ENCODE results near the gene SLC39A9. TPM values are rescaled to one million over a fixed set of nuclear protein-coding genes. Genes with fewer than 3 reads are reported as not detected.

Gene SLC39A9
- total and polyA plus RNA-seq, 7 experiments from 2014 or later: 12.3 to 50.3 (median 34.4) TPM

- POLR2A ChIA-PET: no interaction called here
- Histone ChIP-seq H3K9me3 (ENCODE audit: control insufficient read depth in 2 of 3, low read length in 3 of 3) (no peaks in the 10 kb centered on the region), H3K4me3 (ENCODE audit: low read length) (peak overlapping the region; percentile 22), H3K36me3 (ENCODE audit: control insufficient read depth in 2 of 3, insufficient read depth in 3 of 3, low read length in 3 of 3) (no peaks in the 10 kb centered on the region), H3K27ac (ENCODE audit: low read depth, low read length) (no peak overlapping the region), H3K4me1 (ENCODE audit: control insufficient read depth in 2 of 2, insufficient read depth in 2 of 2, low read length in 2 of 2) (peaks cover 4 to 9% of the 10 kb centered on the region in 2 donors), H3K27me3 (ENCODE audit: control insufficient read depth in 2 of 2, insufficient read depth in 2 of 2, low read length in 2 of 2) (no peaks in the 10 kb centered on the region)
- CTCF ChIA-PET: no interaction called here
- ATAC-seq (peak; percentile 83), DNase-seq (peak in 5 of 9 donors; percentile 11 to 72 (median 29))
- H3K9me3 Mint-ChIP-seq: peaks cover 0 to 2% (median 0%) of the 10 kb centered on the region in 11 donors
- peaks cover 0 to 4% (median 0%) of the 10 kb centered on the region in 5 donors for H3K36me3 Mint-ChIP-seq
- peak overlapping the region; percentile 23 to 98 (median 74) for H3K27ac Mint-ChIP-seq
- H3K4me3 Mint-ChIP-seq: peak overlapping the region in 8 of 10 donors; percentile 10 to 87 (median 68)
- intact Hi-C loops (cut with micrococcal nuclease): loop anchor here in 1 of 2 donors (1.0 kb wide), 1 partner anchor 44 kb away; the partner anchor contains the start of genes ERH and SLC39A9
- peaks cover 0 to 14% (median 0%) of the 10 kb centered on the region in 5 donors for H3K27me3 Mint-ChIP-seq
- H3K4me1 Mint-ChIP-seq: peaks cover 6 to 27% (median 9%) of the 10 kb centered on the region in 7 donors
These were observed 43.9 kb upstream of the SLC39A9 start for GRCh38 chr14:69354383-69355153.

DNA sequence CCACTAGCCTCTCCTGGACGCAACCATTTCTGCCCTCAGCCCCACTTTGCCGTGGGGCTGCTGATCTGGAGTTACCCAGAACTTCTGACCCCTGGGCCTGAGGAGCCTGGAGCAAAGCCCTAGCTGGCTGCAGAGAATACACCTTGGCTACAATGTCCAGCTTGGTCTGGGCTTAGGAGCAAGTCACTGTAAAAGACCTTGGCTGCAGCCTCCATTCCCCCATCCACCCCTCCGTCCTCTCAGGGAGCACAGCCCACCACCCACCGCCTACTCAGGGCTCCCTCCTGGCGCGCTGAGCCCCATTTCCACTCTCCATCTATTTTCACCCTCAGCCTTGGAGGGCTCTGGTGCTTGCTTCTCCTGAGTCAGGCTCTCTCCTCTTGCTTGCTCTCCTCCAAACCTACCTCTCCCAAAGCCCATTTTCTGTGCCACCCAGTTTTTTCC is 43.3 kb upstream of the SLC39A9 start:
- intact Hi-C loops (cut with micrococcal nuclease): no loop called here
- H3K4me3 Mint-ChIP-seq: peak overlapping the region in 2 of 10 donors; percentile 66 to 87
- peak overlapping the region in 5 of 9 donors; percentile 12 to 98 (median 86) for H3K27ac Mint-ChIP-seq
- Histone ChIP-seq H3K4me1 (ENCODE audit: control insufficient read depth in 2 of 2, insufficient read depth in 2 of 2, low read length in 2 of 2) (peaks cover 4 to 9% of the 10 kb centered on the region in 2 donors), H3K27ac (ENCODE audit: low read depth, low read length) (no peak overlapping the region), H3K9me3 (ENCODE audit: control insufficient read depth in 2 of 3, low read length in 3 of 3) (no peaks in the 10 kb centered on the region), H3K27me3 (ENCODE audit: control insufficient read depth in 2 of 2, insufficient read depth in 2 of 2, low read length in 2 of 2) (no peaks in the 10 kb centered on the region), H3K4me3 (ENCODE audit: low read length) (no peak overlapping the region), H3K36me3 (ENCODE audit: control insufficient read depth in 2 of 3, insufficient read depth in 3 of 3, low read length in 3 of 3) (no peaks in the 10 kb centered on the region)
- H3K36me3 Mint-ChIP-seq: peaks cover 0 to 4% (median 0%) of the 10 kb centered on the region in 5 donors
- ChIA-PET CTCF (no interaction called here), POLR2A (no interaction called here)
- no peak for ATAC-seq
- peaks cover 6 to 27% (median 9%) of the 10 kb centered on the region in 7 donors for H3K4me1 Mint-ChIP-seq
- peaks cover 0 to 2% (median 0%) of the 10 kb centered on the region in 11 donors for H3K9me3 Mint-ChIP-seq
- peaks cover 0 to 13% (median 0%) of the 10 kb centered on the region in 5 donors for H3K27me3 Mint-ChIP-seq
- DNase-seq: no peak

DNA sequence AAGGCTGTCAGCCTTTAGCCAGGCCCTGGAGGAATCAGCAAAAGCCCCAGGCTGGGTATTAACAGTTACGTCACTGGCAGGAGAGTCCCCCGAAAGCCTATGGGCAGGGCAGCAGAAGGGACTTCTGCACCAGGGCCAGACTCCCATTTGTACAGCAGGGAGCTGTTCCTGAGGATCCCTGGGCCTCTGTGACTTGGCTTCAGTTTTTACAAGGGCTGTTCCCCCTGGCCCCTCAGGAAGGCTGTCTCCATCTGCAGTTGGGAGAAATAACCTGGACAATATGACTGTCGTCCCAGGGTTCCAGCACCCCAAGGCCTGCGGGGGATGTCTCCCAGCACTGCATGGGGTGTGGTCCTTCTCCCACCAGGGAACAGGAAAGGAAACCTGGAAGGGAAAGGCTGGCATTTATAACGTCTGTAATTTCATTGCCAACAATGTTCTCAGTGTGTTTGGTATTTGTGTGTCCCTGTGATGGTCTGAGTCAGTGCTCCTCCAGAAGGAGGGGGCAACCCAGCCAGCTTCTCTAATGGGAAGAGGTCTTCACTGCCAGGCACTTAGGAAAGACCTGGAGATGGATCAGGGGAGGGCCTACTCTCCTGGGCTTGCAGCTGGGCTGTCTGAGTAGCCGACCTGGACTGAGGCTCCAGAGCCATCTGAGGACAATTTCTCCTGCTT is 42.7 kb upstream of the SLC39A9 start:
- ATAC-seq (no peak), DNase-seq (no peak)
- Mint-ChIP-seq H3K4me3 (peak overlapping the region in 2 of 10 donors; percentile 31 to 87), H3K9me3 (peaks cover 0 to 2% (median 0%) of the 10 kb centered on the region in 11 donors), H3K27me3 (peaks cover 0 to 18% (median 0%) of the 10 kb centered on the region in 5 donors), H3K36me3 (peaks cover 0 to 4% (median 0%) of the 10 kb centered on the region in 5 donors), H3K4me1 (peaks cover 6 to 27% (median 9%) of the 10 kb centered on the region in 7 donors), H3K27ac (peak overlapping the region in 2 of 9 donors; percentile 65 to 98)
- Histone ChIP-seq H3K27ac (ENCODE audit: low read depth, low read length) (no peak overlapping the region), H3K4me3 (ENCODE audit: low read length) (no peak overlapping the region), H3K9me3 (ENCODE audit: control insufficient read depth in 2 of 3, low read length in 3 of 3) (no peaks in the 10 kb centered on the region), H3K4me1 (ENCODE audit: control insufficient read depth in 2 of 2, insufficient read depth in 2 of 2, low read length in 2 of 2) (peaks cover 4 to 9% of the 10 kb centered on the region in 2 donors), H3K36me3 (ENCODE audit: control insufficient read depth in 2 of 3, insufficient read depth in 3 of 3, low read length in 3 of 3) (no peaks in the 10 kb centered on the region), H3K27me3 (ENCODE audit: control insufficient read depth in 2 of 2, insufficient read depth in 2 of 2, low read length in 2 of 2) (no peaks in the 10 kb centered on the region)
- ChIA-PET CTCF (no interaction called here), POLR2A (no interaction called here)
- intact Hi-C loops (cut with micrococcal nuclease): no loop called here

DNA sequence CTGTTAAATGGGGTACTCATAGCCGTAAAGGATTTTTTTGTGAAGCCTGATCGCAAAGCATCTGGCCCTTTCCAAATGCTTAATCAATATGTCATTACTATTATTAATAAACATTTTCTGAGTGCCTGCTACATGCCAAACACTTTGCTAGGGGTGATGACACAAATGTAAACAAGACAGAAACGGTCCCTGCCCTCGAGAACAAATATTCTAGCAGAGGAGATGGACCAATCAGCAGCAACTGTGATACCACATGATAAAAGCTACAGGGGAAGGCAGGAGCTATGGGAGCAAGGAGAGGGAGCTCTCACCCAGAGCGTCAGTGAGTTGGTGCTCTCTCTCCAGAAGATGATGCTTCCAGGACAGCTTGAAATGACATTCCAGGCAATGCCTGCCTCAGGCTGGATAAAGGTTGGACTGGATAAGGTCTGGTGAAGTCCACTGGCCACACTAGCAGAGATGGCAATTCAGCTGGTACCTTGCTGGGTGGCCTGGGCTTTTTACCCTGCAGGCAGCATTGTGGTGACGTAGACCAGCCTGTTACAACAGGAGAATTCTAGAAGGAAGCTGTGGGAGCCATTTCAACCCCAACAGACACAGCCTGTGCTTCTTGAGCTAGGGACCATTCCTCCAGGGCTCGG is 41.5 kb upstream of the SLC39A9 start:
- Histone ChIP-seq H3K36me3 (ENCODE audit: control insufficient read depth in 2 of 3, insufficient read depth in 3 of 3, low read length in 3 of 3) (no peaks in the 10 kb centered on the region), H3K9me3 (ENCODE audit: control insufficient read depth in 2 of 3, low read length in 3 of 3) (no peaks in the 10 kb centered on the region), H3K27ac (ENCODE audit: low read depth, low read length) (no peak overlapping the region), H3K4me1 (ENCODE audit: control insufficient read depth in 2 of 2, insufficient read depth in 2 of 2, low read length in 2 of 2) (peaks cover 4 to 9% of the 10 kb centered on the region in 2 donors), H3K27me3 (ENCODE audit: control insufficient read depth in 2 of 2, insufficient read depth in 2 of 2, low read length in 2 of 2) (no peaks in the 10 kb centered on the region), H3K4me3 (ENCODE audit: low read length) (no peak overlapping the region)
- no peak for DNase-seq
- Mint-ChIP-seq H3K4me3 (no peak overlapping the region), H3K4me1 (peaks cover 6 to 24% (median 9%) of the 10 kb centered on the region in 7 donors), H3K27me3 (peaks cover 0 to 18% (median 0%) of the 10 kb centered on the region in 5 donors), H3K36me3 (peaks cover 0 to 4% (median 0%) of the 10 kb centered on the region in 5 donors), H3K27ac (no peak overlapping the region), H3K9me3 (peaks cover 0 to 2% (median 0%) of the 10 kb centered on the region in 11 donors)
- ChIA-PET CTCF (no interaction called here), POLR2A (no interaction called here)
- ATAC-seq: no peak
- intact Hi-C loops (cut with micrococcal nuclease): no loop called here

- no peak for DNase-seq
- no peak overlapping the region for H3K4me3 ChIP-seq (ENCODE audit: low read length)
- ATAC-seq: no peak
- no peaks in the 10 kb centered on the region for H3K36me3 ChIP-seq (ENCODE audit: control insufficient read depth in 2 of 3, insufficient read depth in 3 of 3, low read length in 3 of 3)
- no peak overlapping the region for H3K4me3 Mint-ChIP-seq
- no peak overlapping the region for H3K27ac Mint-ChIP-seq
- H3K27ac ChIP-seq (ENCODE audit: low read depth, low read length): no peak overlapping the region
- H3K4me1 Mint-ChIP-seq: peaks cover 6 to 24% (median 9%) of the 10 kb centered on the region in 7 donors
- peaks cover 0 to 2% (median 0%) of the 10 kb centered on the region in 11 donors for H3K9me3 Mint-ChIP-seq
- peaks cover 0 to 4% (median 0%) of the 10 kb centered on the region in 5 donors for H3K36me3 Mint-ChIP-seq
- POLR2A ChIA-PET: no interaction called here
- intact Hi-C loops (cut with micrococcal nuclease): no loop called here
- peaks cover 0 to 24% (median 0%) of the 10 kb centered on the region in 5 donors for H3K27me3 Mint-ChIP-seq
- peaks cover 4 to 9% of the 10 kb centered on the region in 2 donors for H3K4me1 ChIP-seq (ENCODE audit: control insufficient read depth in 2 of 2, insufficient read depth in 2 of 2, low read length in 2 of 2)
- H3K9me3 ChIP-seq (ENCODE audit: control insufficient read depth in 2 of 3, low read length in 3 of 3): no peaks in the 10 kb centered on the region
- CTCF ChIA-PET: interaction anchor here (1.4 kb wide), 1 partner anchor 11 kb away, joined by 3 read pairs; no protein-coding TSS in a partner anchor
- no peaks in the 10 kb centered on the region for H3K27me3 ChIP-seq (ENCODE audit: control insufficient read depth in 2 of 2, insufficient read depth in 2 of 2, low read length in 2 of 2)
These were observed 40.8 kb upstream of the SLC39A9 start for GRCh38 chr14:69357544-69358200.

Measured in naive thymus-derived CD4-positive, alpha-beta T cell (primary cell).